Stimulated activated CD4-positive, alpha-beta T cell treated with anti-CD3 and anti-CD28 coated beads, Interleukin-12 subunit alpha, Interleukin-12 subunit beta, amount 100 ng/mL, for 24 hours (primary cell): ENCODE data around the gene UCKL1.
"Not testable (repeated sequence)": the region's sequence is repeated elsewhere in the genome, so short reads cannot be mapped to it uniquely, and the experiment has no call there.

Source experiments
- DNase-seq, 2 experiments: peaks; one replicate each; pipeline ENCODE4 v3.0.0-alpha.2; 2020; ENCODE audit warnings: low read depth in 2 of 2

UCKL1 gene

GRCh38 chr20:63972312-63973159, 16.3 kb upstream of the UCKL1 start:
- no peak for DNase-seq

GRCh38 chr20:63971960-63972311, 15.7 kb upstream of the UCKL1 start:
- DNase-seq = not testable (repeated sequence)

- DNase-seq = no peak
Measured at GRCh38 chr20:63970714-63971431, 14.7 kb upstream of the UCKL1 start.

- DNase-seq = peak in 1 of 2 experiments; percentile 59
Measured at GRCh38 chr20:63969838-63970713, 13.9 kb upstream of the UCKL1 start, which contains the start of gene ZNF512B. Gene ZNF512B, minus strand, starts transcription at chr20:63969930. Its CDS starts 1,980 bp downstream, at chr20:63967950.

GRCh38 chr20:63968928-63969760, 12.9 kb upstream of the UCKL1 start:
- DNase-seq = no peak

GRCh38 chr20:63968136-63968927, 12.1 kb upstream of the UCKL1 start:
- no peak for DNase-seq

- no peak for DNase-seq
Measured at GRCh38 chr20:63967330-63968135, 11.3 kb upstream of the UCKL1 start.

- DNase-seq = no peak
Measured at GRCh38 chr20:63966944-63967322, 10.7 kb upstream of the UCKL1 start.

GRCh38 chr20:63966172-63966943, 10.1 kb upstream of the UCKL1 start:
- no peak for DNase-seq

- no peak for DNase-seq
Measured at GRCh38 chr20:63964412-63964811, 8.2 kb upstream of the UCKL1 start.

GRCh38 chr20:63963784-63964301, 7.6 kb upstream of the UCKL1 start:
- no peak for DNase-seq

- DNase-seq = no peak
Measured at GRCh38 chr20:63963348-63963741, 7.1 kb upstream of the UCKL1 start.

- no peak for DNase-seq
Measured at GRCh38 chr20:63962426-63963347, 6.5 kb upstream of the UCKL1 start.

GRCh38 chr20:63961664-63962425, 5.6 kb upstream of the UCKL1 start:
- DNase-seq = no peak

GRCh38 chr20:63960654-63961621, 4.7 kb upstream of the UCKL1 start:
- not testable (repeated sequence) for DNase-seq
